22Rv1 (cell line): ENCODE measurements around the gene CERS3.

Source experiments
- CTCF ChIP-seq: fragments of 450-650 bp; IDR thresholded peaks from 2 replicates; pipeline ENCODE4 v1.5.1; 2017; ENCODE audit warnings: mild to moderate bottlenecking
- ZFX ChIP-seq: fragments of 450-650 bp; IDR thresholded peaks from 2 replicates; pipeline ENCODE4 v1.6.1; 2017; ENCODE audit warnings: antibody characterized with exemption, borderline replicate concordance

GRCh38 chr15:100544338-100544841 lies 15.6 kb upstream of the CERS3 start:
- no peak for TF ChIP-seq CTCF
- no peak for TF ChIP-seq ZFX
